ENCODE results near the gene LRRTM2. TPM values are rescaled to one million over a fixed set of nuclear protein-coding genes. Genes with fewer than 3 reads are reported as not detected.

Gene LRRTM2
- total RNA-seq, 4 donors from 2014 or later, result 0.06 to 0.42 (median 0.12) TPM

DNA sequence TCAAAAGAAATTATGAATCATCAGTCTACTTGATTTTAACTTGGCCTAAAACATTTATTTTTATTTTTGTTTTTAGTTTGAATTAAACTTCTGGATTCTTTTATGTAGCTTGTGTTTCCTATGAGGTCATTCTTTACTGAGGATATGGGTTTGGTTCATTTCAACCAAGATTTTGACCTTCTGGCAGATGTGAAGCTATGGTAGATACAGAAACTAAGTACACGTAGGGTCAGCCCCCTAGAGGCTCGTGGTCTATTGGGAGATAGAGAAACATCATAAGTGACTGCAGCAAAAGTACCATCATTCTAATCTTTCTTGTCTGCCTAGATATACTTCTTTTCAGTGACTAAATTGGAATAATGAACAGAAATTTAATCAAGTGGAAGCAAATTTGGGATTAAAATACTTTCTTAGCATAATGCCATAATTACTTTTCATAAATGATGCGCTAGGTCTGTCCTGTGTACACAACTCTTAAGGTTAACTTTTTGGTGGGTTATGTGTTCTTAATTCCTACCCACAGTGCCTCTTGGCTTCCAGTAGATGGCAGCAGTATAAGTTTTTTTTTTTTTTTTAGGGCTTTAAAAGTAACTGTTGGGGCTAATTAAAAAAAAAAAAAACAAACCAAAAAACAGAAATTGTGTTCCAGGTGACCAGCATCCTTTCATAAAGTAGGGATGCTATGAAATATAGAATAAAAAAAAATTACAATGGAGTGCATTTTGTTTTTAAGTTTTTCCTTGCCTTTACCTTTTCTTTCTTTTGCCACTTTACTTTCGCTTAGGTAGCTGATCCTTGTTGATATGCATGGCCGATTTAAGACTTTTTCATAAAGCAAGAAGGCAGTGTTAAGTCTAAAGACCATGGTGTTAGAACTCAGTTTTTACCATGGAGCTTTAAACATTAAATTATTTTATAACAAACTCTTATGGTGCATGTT lies 49.9 kb downstream of the LRRTM2 start:
- H3K9me3 ChIP-seq, result no peaks in the 10 kb centered on the region
- H3K4me3 ChIP-seq, result no peak overlapping the region
- DNase-seq (ENCODE audit: extremely low spot score), result no peak
- H3K36me3 ChIP-seq, result peaks cover 6 to 50% (median 43%) of the 10 kb centered on the region in 4 donors
- H3K27ac ChIP-seq (replicated peaks in 1 of 4), result no peak overlapping the region
- intact Hi-C loops (cut with DNase I), result loop anchor here (2.0 kb wide), 1 partner anchor 438 kb away; no protein-coding TSS in a partner anchor
- no peaks in the 10 kb centered on the region for H3K27me3 ChIP-seq
- peaks cover 25 to 43% (median 33%) of the 10 kb centered on the region in 4 donors for H3K4me1 ChIP-seq
- TF ChIP-seq, protein P1, sequence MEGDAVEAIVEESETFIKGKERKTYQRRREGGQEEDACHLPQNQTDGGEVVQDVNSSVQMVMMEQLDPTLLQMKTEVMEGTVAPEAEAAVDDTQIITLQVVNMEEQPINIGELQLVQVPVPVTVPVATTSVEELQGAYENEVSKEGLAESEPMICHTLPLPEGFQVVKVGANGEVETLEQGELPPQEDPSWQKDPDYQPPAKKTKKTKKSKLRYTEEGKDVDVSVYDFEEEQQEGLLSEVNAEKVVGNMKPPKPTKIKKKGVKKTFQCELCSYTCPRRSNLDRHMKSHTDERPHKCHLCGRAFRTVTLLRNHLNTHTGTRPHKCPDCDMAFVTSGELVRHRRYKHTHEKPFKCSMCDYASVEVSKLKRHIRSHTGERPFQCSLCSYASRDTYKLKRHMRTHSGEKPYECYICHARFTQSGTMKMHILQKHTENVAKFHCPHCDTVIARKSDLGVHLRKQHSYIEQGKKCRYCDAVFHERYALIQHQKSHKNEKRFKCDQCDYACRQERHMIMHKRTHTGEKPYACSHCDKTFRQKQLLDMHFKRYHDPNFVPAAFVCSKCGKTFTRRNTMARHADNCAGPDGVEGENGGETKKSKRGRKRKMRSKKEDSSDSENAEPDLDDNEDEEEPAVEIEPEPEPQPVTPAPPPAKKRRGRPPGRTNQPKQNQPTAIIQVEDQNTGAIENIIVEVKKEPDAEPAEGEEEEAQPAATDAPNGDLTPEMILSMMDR (IDR thresholded peaks at IDR 0.05), result peak; percentile 35 to 65 (median 58)
- TF ChIP-seq POLR2A (IDR thresholded peaks at IDR 0.05; ENCODE audit: low read depth) (no peak), EP300 (IDR thresholded peaks at IDR 0.05) (no peak), POLR2AphosphoS5 (IDR thresholded peaks at IDR 0.05) (no peak)
- WGBS, result 64% methylated on average over 5 of the region's 5 CpGs

DNA sequence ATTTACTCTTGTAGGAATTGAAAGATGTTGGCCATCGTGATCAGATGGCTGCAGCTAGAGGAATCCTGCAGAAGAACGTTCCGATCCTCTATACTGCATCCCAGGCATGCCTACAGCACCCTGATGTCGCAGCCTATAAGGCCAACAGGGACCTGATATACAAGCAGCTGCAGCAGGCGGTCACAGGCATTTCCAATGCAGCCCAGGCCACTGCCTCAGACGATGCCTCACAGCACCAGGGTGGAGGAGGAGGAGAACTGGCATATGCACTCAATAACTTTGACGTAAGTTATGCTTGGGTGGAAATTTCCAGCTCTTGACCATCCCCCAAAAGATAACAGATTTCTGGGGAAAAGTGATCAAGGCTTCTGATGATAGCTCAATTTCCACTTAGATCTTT lies 50.6 kb downstream of the LRRTM2 start:
- no peak overlapping the region for H3K27ac ChIP-seq (replicated peaks in 1 of 4)
- no peak overlapping the region for H3K4me3 ChIP-seq
- TF ChIP-seq, protein P1 (IDR thresholded peaks at IDR 0.05), result no peak
- TF ChIP-seq POLR2A (IDR thresholded peaks at IDR 0.05; ENCODE audit: low read depth), result no peak
- peaks cover 6 to 50% (median 43%) of the 10 kb centered on the region in 4 donors for H3K36me3 ChIP-seq
- DNase-seq (ENCODE audit: extremely low spot score), result no peak
- H3K27me3 ChIP-seq, result no peaks in the 10 kb centered on the region
- H3K9me3 ChIP-seq, result no peaks in the 10 kb centered on the region
- intact Hi-C loops (cut with DNase I), result loop anchor here (2.0 kb wide), 1 partner anchor 438 kb away; no protein-coding TSS in a partner anchor
- 67% methylated on average over 7 of the region's 7 CpGs for WGBS
- peaks cover 31 to 49% (median 38%) of the 10 kb centered on the region in 4 donors for H3K4me1 ChIP-seq

DNA sequence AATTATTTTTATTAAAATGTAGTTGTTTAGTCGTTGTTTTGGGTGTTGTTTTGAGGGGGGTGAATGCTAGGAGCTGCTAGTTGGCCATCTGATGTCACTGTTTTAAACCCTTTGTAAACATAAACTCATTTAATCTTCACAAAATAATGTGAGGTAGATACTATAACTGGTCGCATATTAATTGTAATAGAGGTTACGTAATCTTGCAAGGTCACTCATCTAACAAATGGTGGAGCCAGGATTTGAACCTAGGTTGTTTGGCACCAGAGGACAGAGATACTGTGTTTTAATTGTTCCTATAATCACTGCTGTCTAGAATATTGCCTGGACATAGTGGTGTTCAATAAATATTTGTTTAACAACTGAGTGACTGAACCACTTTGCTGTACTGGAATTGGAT lies 54.4 kb downstream of the LRRTM2 start:
- Histone ChIP-seq H3K36me3 (peaks cover 0 to 30% (median 19%) of the 10 kb centered on the region in 4 donors), H3K9me3 (no peaks in the 10 kb centered on the region), H3K4me1 (peaks cover 46 to 64% (median 49%) of the 10 kb centered on the region in 4 donors), H3K27ac (replicated peaks in 1 of 4) (no peak overlapping the region), H3K27me3 (no peaks in the 10 kb centered on the region), H3K4me3 (no peak overlapping the region)
- intact Hi-C loops (cut with DNase I), result no loop called here
- no peak for DNase-seq (ENCODE audit: extremely low spot score)
- 93% methylated on average over 3 of the region's 3 CpGs for WGBS
- TF ChIP-seq, protein P1 (IDR thresholded peaks at IDR 0.05), result no peak
- no peak for TF ChIP-seq POLR2A (IDR thresholded peaks at IDR 0.05; ENCODE audit: low read depth)
- no peak for TF ChIP-seq POLR2AphosphoS5 (IDR thresholded peaks at IDR 0.05)
- TF ChIP-seq EP300 (IDR thresholded peaks at IDR 0.05), result no peak

DNA sequence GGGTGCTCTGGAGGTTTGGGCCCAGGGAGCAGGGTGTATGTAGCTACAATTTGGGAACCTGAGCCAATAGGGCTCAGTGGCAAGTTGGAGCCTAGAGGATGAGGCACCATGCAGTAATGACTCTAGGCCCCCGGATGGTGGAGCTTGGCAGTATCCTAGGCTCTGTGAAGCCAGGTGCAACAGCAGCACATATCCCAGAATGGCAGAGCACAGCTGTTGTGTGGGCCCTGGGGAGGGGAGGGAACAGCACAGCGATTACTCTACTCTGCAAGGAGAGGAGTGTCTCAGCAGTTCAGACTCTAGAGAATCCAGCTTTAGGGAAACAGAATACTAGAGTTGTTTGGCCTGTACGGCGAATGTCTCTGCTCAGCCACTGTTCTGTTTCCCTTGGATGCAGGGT lies 56.1 kb downstream of the LRRTM2 start:
- TF ChIP-seq EP300 (IDR thresholded peaks at IDR 0.05), result no peak
- no peak for TF ChIP-seq POLR2A (IDR thresholded peaks at IDR 0.05; ENCODE audit: low read depth)
- no peak for TF ChIP-seq POLR2AphosphoS5 (IDR thresholded peaks at IDR 0.05)
- TF ChIP-seq, protein P1 (IDR thresholded peaks at IDR 0.05), result no peak
- Histone ChIP-seq H3K27me3 (no peaks in the 10 kb centered on the region), H3K4me1 (peaks cover 34 to 55% (median 40%) of the 10 kb centered on the region in 4 donors), H3K9me3 (no peaks in the 10 kb centered on the region), H3K4me3 (no peak overlapping the region), H3K27ac (replicated peaks in 1 of 4) (no peak overlapping the region), H3K36me3 (peaks cover 0 to 33% (median 13%) of the 10 kb centered on the region in 4 donors)
- 84% methylated on average over 4 of the region's 4 CpGs for WGBS
- DNase-seq (ENCODE audit: extremely low spot score), result no peak
- intact Hi-C loops (cut with DNase I), result no loop called here

Other genes with a start within 250 kb of the LRRTM2 start
- 100 to 1,000 TPM; 335 to 423 (median 369) TPM for gene CTNNA1, start 121.9 kb downstream of the LRRTM2 start, total RNA-seq

Measured in esophagus muscularis mucosa (tissue), 4 donors.